GM12864 (cell line): ENCODE data around the gene PRDM8.

Experiments
- DNase-seq: peaks from one replicate; pipeline ENCODE4 v3.0.0-alpha.2; 2011; ENCODE audit warnings: low read depth
- H3K4me3 ChIP-seq: 2 replicates; pipeline ENCODE4 v1.5.1; 2011; ENCODE audit warnings: mild to moderate bottlenecking, low read depth, low read length, control low read depth
- CTCF ChIP-seq: IDR thresholded peaks from 2 replicates; pipeline ENCODE4 v1.5.1; 2011; ENCODE audit warnings: low read depth, mild to moderate bottlenecking, moderate library complexity, low read length, control low read depth, inconsistent platforms; ENCODE audit errors: missing control alignments

Gene PRDM8

GRCh38 chr4:80252953-80253352 lies 55.6 kb downstream of the PRDM8 start:
- TF ChIP-seq CTCF: no peak
- DNase-seq: no peak
- H3K4me3 ChIP-seq: no peak overlapping the region

- DNase-seq: no peak
- TF ChIP-seq CTCF: no peak
These were observed 56.2 kb downstream of the PRDM8 start for GRCh38 chr4:80253510-80253909.

More at GRCh38 chr4:80253510-80253909, 56.2 kb downstream of the PRDM8 start:
- H3K4me3 ChIP-seq: no peak overlapping the region
